H1 (cell line): ENCODE results near the gene DDAH2. TPM values are rescaled to one million over a fixed set of nuclear protein-coding genes. Genes with fewer than 3 reads are reported as not detected.

Experiments used
- microRNA-seq, 2 experiments: library from miRNA; unstranded; fragments of <30 nt; microRNA quantifications; one replicate each; pipeline versions ENCODE4 to v1.2.0, GENCODE V29; 2016 to 2020; ENCODE audit warnings: borderline microRNAs expressed in 2 of 2, borderline number of aligned reads in 2 of 2, borderline replicate concordance in 1 of 2
- polyA plus RNA-seq, 7 experiments: library from polyadenylated mRNA; depleted of rRNA in 3 of 7; stranded (reverse) in 5 of 7; unstranded in 2 of 7; fragments of >200 nt in 5 of 7; fragments of 200-250 nt in 2 of 7; gene quantifications; 1 replicate in 5 of 7; 2 replicates in 1 of 7; 4 replicates in 1 of 7; pipeline versions ENCODE4 v1.2.1 to v1.2.3, GENCODE V29; 2011 to 2013; ENCODE audit warnings: missing spikeins in 2 of 7, mixed read lengths in 2 of 7
- small RNA-seq: library from polyadenylated mRNA; stranded (forward); fragments of <200 nt; extraction: miRNeasy Mini kit (QIAGEN cat#:217004); gene quantifications from one replicate; pipeline ENCODE3, GENCODE V24; 2013; ENCODE audit not compliant: insufficient read depth
- total RNA-seq: library from RNA; stranded (reverse); fragmentation: NEBNext Ultra II Directional; extraction: Animal tissue kit (Norgen Biotek cat#: 25700); gene quantifications from 2 replicates; pipeline ENCODE4 v1.2.1, GENCODE V29; 2021

The DDAH2 gene
- total and polyA plus RNA-seq, 2 of the 8 experiments (the other 6 are each of a cell fraction or from before 2014, with no cell fraction given) = 53.3 to 73.5 TPM

Small RNAs within 50 kb of the gene (microRNA-seq; reads per million reads assigned to microRNA genes)
- 0 to 0.20 reads per million in 2 experiments for gene MIR4646

Small RNAs within 50 kb of the gene (small RNA-seq; reads per million reads assigned to genes)
- not detected for gene LY6G6D
- gene MIR4646 = not detected
- gene MSH5-SAPCD1 = not detected
- not detected for gene RF00019
- not detected for gene RNU6-850P
- not detected for gene SAPCD1

Other genes starting within 250 kb of the DDAH2 start
Only the 30 nearest of the 42 such genes appear.
- gene LTA, start 157.0 kb downstream of the DDAH2 start, total RNA-seq = not detected in 2 replicates
- not detected in 2 replicates for gene LTA, start 157.0 kb downstream of the DDAH2 start, polyA plus RNA-seq (2011; rRNA removed)
- not detected in 2 replicates for gene TNF, start 153.7 kb downstream of the DDAH2 start, total RNA-seq
- gene TNF, start 153.7 kb downstream of the DDAH2 start, polyA plus RNA-seq (2011; rRNA removed) = not detected in 2 replicates
- 0.43 TPM in 1 of 2 replicates, not detected in the other for gene LTB, start 146.9 kb downstream of the DDAH2 start, total RNA-seq
- 0.47 and 0.77 TPM in 2 replicates for gene LTB, start 146.9 kb downstream of the DDAH2 start, polyA plus RNA-seq (2011; rRNA removed)
- not detected in 2 replicates for gene LST1, start 143.0 kb downstream of the DDAH2 start, total RNA-seq
- gene LST1, start 143.0 kb downstream of the DDAH2 start, polyA plus RNA-seq (2011; rRNA removed) = 0.25 TPM in 1 of 2 replicates, not detected in the other
- not detected in 2 replicates for gene NCR3, start 136.3 kb downstream of the DDAH2 start, total RNA-seq
- gene NCR3, start 136.3 kb downstream of the DDAH2 start, polyA plus RNA-seq (2011; rRNA removed) = 0.67 and 0.72 TPM in 2 replicates
- 7.5 and 9.8 TPM in 2 replicates for gene AIF1, start 114.1 kb downstream of the DDAH2 start, total RNA-seq
- 3.7 and 6.3 TPM in 2 replicates for gene AIF1, start 114.1 kb downstream of the DDAH2 start, polyA plus RNA-seq (2011; rRNA removed)
- gene PRRC2A, start 108.6 kb downstream of the DDAH2 start, total RNA-seq = 300 and 303 TPM in 2 replicates
- 118 and 203 TPM in 2 replicates for gene PRRC2A, start 108.6 kb downstream of the DDAH2 start, polyA plus RNA-seq (2011; rRNA removed)
- 325 and 354 TPM in 2 replicates for gene BAG6, start 76.6 kb downstream of the DDAH2 start, total RNA-seq
- gene BAG6, start 76.6 kb downstream of the DDAH2 start, polyA plus RNA-seq (2011; rRNA removed) = 199 and 291 TPM in 2 replicates
- gene APOM, start 73.4 kb downstream of the DDAH2 start, total RNA-seq = 3.4 and 3.8 TPM in 2 replicates
- gene APOM, start 73.4 kb downstream of the DDAH2 start, polyA plus RNA-seq (2011; rRNA removed) = 9.2 and 12.0 TPM in 2 replicates
- gene C6orf47, start 68.5 kb downstream of the DDAH2 start, total RNA-seq = 14.6 and 15.6 TPM in 2 replicates
- gene C6orf47, start 68.5 kb downstream of the DDAH2 start, polyA plus RNA-seq (2011; rRNA removed) = 4.7 and 7.2 TPM in 2 replicates
- 24.5 and 26.9 TPM in 2 replicates for gene GPANK1, start 64.3 kb downstream of the DDAH2 start, total RNA-seq
- 30.2 and 33.2 TPM in 2 replicates for gene GPANK1, start 64.3 kb downstream of the DDAH2 start, polyA plus RNA-seq (2011; rRNA removed)
- gene CSNK2B, start 63.2 kb downstream of the DDAH2 start, total RNA-seq = 192 and 208 TPM in 2 replicates
- gene CSNK2B, start 63.2 kb downstream of the DDAH2 start, polyA plus RNA-seq (2011; rRNA removed) = 147 and 169 TPM in 2 replicates
- 12.1 and 12.6 TPM in 2 replicates for gene LY6G5B, start 59.3 kb downstream of the DDAH2 start, total RNA-seq
- 9.5 and 10.6 TPM in 2 replicates for gene LY6G5B, start 59.3 kb downstream of the DDAH2 start, polyA plus RNA-seq (2011; rRNA removed)
- 1.1 and 1.2 TPM in 2 replicates for gene LY6G5C, start 48.2 kb downstream of the DDAH2 start, total RNA-seq
- gene LY6G5C, start 48.2 kb downstream of the DDAH2 start, polyA plus RNA-seq (2011; rRNA removed) = 1.8 and 2.1 TPM in 2 replicates
- 29.3 and 32.9 TPM in 2 replicates for gene ABHD16A, start 26.0 kb downstream of the DDAH2 start, total RNA-seq
- 40.2 and 49.6 TPM in 2 replicates for gene ABHD16A, start 26.0 kb downstream of the DDAH2 start, polyA plus RNA-seq (2011; rRNA removed)
- not detected in 2 replicates for gene LY6G6F, start 22.4 kb downstream of the DDAH2 start, total RNA-seq
- not detected in 2 replicates for gene LY6G6F, start 22.4 kb downstream of the DDAH2 start, polyA plus RNA-seq (2011; rRNA removed)
- not detected in 2 replicates for gene LY6G6D, start 14.0 kb downstream of the DDAH2 start, total RNA-seq
- 0.74 and 1.8 TPM in 2 replicates for gene LY6G6D, start 14.0 kb downstream of the DDAH2 start, polyA plus RNA-seq (2011; rRNA removed)
- 0.33 TPM in 1 of 2 replicates, not detected in the other for gene LY6G6C, start 7.6 kb downstream of the DDAH2 start, total RNA-seq
- 0.23 and 0.49 TPM in 2 replicates for gene LY6G6C, start 7.6 kb downstream of the DDAH2 start, polyA plus RNA-seq (2011; rRNA removed)
- not detected in 2 replicates for gene MPIG6B, start 5.9 kb downstream of the DDAH2 start, total RNA-seq
- 0.18 and 0.33 TPM in 2 replicates for gene MPIG6B, start 5.9 kb downstream of the DDAH2 start, polyA plus RNA-seq (2011; rRNA removed)
- gene CLIC1, start 7.2 kb upstream of the DDAH2 start, total RNA-seq = 250 and 259 TPM in 2 replicates
- gene CLIC1, start 7.2 kb upstream of the DDAH2 start, polyA plus RNA-seq (2011; rRNA removed) = 236 and 277 TPM in 2 replicates
- gene MSH5, start 10.7 kb upstream of the DDAH2 start, total RNA-seq = 21.3 and 25.3 TPM in 2 replicates
- 26.5 and 34.5 TPM in 2 replicates for gene MSH5, start 10.7 kb upstream of the DDAH2 start, polyA plus RNA-seq (2011; rRNA removed)
- gene SAPCD1, start 33.4 kb upstream of the DDAH2 start, total RNA-seq = 3.4 and 5.9 TPM in 2 replicates
- gene SAPCD1, start 33.4 kb upstream of the DDAH2 start, polyA plus RNA-seq (2011; rRNA removed) = 3.1 and 4.4 TPM in 2 replicates
- 1.5 and 2.1 TPM in 2 replicates for gene VWA7, start 48.0 kb upstream of the DDAH2 start, total RNA-seq
- 0.82 and 1.1 TPM in 2 replicates for gene VWA7, start 48.0 kb upstream of the DDAH2 start, polyA plus RNA-seq (2011; rRNA removed)
- 162 and 163 TPM in 2 replicates for gene VARS1, start 66.5 kb upstream of the DDAH2 start, total RNA-seq
- 53.5 and 99.3 TPM in 2 replicates for gene VARS1, start 66.5 kb upstream of the DDAH2 start, polyA plus RNA-seq (2011; rRNA removed)
- gene LSM2, start 77.7 kb upstream of the DDAH2 start, total RNA-seq = 127 and 132 TPM in 2 replicates
- 168 and 173 TPM in 2 replicates for gene LSM2, start 77.7 kb upstream of the DDAH2 start, polyA plus RNA-seq (2011; rRNA removed)
- 1.6 and 1.9 TPM in 2 replicates for gene HSPA1L, start 86.0 kb upstream of the DDAH2 start, total RNA-seq
- gene HSPA1L, start 86.0 kb upstream of the DDAH2 start, polyA plus RNA-seq (2011; rRNA removed) = 0.78 and 1.00 TPM in 2 replicates
- 54.0 and 59.9 TPM in 2 replicates for gene HSPA1A, start 86.2 kb upstream of the DDAH2 start, total RNA-seq
- 40.7 and 50.2 TPM in 2 replicates for gene HSPA1A, start 86.2 kb upstream of the DDAH2 start, polyA plus RNA-seq (2011; rRNA removed)
- 76.6 and 89.3 TPM in 2 replicates for gene HSPA1B, start 98.4 kb upstream of the DDAH2 start, total RNA-seq
- 36.6 and 43.8 TPM in 2 replicates for gene HSPA1B, start 98.4 kb upstream of the DDAH2 start, polyA plus RNA-seq (2011; rRNA removed)
- 41.2 and 43.4 TPM in 2 replicates for gene NEU1, start 133.5 kb upstream of the DDAH2 start, total RNA-seq
- 65.6 and 72.1 TPM in 2 replicates for gene NEU1, start 133.5 kb upstream of the DDAH2 start, polyA plus RNA-seq (2011; rRNA removed)
- 2.5 and 4.8 TPM in 2 replicates for gene SLC44A4, start 149.7 kb upstream of the DDAH2 start, total RNA-seq
- 7.0 and 7.1 TPM in 2 replicates for gene SLC44A4, start 149.7 kb upstream of the DDAH2 start, polyA plus RNA-seq (2011; rRNA removed)